T follicular helper cell (primary cell): Measurements from ENCODE around the gene TSPAN16.

ENCODE experiments used
- DNase-seq: peaks from one replicate; pipeline ENCODE4 v3.0.0-alpha.2; 2020; ENCODE audit warnings: low read depth
- total RNA-seq, 2 experiments: gene quantifications; one replicate each; lab custom pipeline; 2026; lab: John Stamatoyannopoulos, UW

Gene TSPAN16, protein sequence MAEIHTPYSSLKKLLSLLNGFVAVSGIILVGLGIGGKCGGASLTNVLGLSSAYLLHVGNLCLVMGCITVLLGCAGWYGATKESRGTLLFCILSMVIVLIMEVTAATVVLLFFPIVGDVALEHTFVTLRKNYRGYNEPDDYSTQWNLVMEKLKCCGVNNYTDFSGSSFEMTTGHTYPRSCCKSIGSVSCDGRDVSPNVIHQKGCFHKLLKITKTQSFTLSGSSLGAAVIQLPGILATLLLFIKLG
- 0 reads per million in 2 experiments for total RNA-seq

DNA sequence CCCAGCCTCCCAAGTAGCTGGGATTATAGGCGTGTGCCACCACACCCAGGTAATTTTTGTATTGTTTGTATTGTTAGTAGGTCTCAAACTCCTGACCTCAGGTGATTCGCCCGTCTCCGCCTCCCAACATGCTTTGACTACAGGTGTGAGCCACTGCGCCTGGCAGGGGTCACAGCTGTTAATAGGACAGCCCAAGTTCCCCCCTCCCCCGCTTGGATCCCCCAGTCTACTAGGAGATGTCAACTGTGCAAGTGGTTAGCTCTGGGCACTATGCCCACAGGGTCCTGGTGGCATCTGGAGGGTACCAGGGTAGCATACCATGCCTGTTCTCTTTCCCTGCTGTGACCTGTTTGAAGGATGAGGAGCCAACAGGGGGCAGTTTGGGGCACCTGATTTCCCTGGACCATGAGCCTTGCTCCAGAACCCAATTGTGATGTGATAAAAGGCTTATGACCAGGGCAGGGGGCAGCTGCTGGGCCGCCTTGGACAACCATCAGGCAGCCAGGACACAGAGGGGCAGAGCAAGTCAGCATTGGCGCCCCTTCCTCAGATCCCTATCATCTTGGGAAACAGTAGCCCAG is at the start of gene TSPAN16:
Gene TSPAN16, plus strand, starts transcription at position 496 of the 581 bp plus-strand sequence. CDS start 138 bp downstream, outside the sequence.
- no peak for DNase-seq

DNA sequence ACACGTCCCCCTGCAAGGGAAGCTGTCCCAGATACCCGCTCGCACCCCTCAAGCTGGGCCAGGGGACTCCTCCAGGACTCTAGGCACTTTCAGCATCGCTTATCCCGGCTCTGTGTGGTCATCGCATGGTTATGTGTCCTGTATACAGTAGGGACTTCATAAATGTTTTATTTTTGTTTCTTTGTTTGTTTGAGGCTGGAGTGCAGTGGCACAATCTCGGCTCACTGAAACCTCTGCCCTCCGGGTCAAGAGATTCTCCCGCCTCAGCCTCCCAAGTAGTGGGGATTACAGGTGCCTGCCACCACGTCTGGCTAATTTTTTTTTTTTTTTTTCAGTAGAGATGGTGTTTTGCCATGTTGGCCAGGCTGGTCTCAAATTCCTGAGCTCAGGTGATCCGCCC is 49.0 kb upstream of the TSPAN16 start:
- no peak for DNase-seq

DNA sequence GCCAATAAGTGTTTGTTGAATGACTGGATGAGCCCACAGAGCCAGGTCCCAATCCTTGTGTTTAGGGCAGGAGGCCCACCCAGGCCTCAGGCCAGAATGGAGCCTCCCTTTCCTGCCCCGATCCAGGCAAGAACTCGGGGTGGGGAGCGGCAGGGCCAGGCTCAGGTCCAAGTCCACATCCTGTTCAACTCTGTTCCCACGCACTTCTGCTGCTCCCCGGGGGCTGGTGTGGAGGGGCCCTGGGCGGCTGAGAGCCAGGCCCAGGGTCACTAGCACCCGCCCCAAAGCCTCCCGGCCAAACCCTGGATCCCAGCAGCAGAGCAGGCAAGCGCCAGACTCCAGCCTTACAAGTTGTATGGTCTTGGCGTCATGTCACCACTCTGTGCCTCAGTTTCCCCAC is 48.6 kb upstream of the TSPAN16 start:
- no peak for DNase-seq

DNA sequence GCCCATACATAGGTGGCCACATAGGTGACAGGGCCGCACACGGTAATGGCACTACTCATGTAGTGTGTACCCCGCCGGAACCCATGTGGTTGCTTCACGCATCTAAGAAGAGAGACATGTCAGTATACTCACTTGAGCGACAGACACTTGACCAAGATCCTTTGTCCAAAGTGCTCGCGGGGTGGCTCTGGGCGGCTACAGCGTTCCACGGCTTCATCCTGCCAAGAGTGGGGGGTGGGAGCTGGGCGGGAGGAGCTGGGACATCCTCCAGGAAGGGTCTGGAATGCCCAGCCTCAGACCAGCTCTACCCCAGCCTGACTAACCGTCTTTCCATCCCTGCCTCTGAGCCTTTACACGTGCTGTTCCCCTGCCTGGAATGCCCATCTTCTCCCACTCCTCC is 48.0 kb upstream of the TSPAN16 start:
- no peak for DNase-seq

DNA sequence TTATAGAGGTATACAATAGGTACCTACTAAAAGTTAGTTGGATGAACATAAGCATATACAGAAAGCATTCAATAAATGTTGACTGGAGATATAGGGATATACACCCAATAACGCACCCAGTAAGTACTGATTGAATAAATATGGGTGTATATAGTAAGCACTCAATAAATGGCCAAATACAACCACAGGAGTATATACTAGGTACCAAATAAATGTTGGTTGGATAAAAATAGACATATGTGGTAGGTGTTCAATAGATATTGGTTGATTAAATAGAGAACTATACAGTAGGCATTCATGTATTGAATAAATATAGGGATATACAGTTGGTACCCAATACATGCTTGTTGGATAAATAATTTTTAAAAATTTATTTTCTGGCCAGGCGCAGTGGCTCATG is 47.1 kb upstream of the TSPAN16 start:
- DNase-seq: no peak

DNA sequence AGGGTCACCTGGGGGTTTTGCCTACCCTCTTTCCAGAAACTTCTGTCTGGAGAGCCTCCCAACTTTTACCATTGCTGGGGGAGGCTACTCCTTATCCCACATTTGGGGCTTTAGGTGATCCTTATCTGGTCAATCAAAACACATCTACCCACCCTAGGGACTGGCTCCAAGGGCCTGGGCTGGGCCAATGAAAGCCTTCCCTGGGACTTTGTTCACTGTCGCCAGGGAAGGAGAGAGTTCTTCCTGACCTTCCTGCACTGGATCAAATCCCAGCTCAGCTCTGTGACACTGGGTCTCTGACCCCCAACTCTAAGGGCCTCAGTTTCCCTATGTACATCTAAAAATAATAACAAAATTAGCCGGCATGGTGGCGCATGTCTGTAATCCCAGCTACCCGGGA is 44.7 kb upstream of the TSPAN16 start:
- no peak for DNase-seq

DNA sequence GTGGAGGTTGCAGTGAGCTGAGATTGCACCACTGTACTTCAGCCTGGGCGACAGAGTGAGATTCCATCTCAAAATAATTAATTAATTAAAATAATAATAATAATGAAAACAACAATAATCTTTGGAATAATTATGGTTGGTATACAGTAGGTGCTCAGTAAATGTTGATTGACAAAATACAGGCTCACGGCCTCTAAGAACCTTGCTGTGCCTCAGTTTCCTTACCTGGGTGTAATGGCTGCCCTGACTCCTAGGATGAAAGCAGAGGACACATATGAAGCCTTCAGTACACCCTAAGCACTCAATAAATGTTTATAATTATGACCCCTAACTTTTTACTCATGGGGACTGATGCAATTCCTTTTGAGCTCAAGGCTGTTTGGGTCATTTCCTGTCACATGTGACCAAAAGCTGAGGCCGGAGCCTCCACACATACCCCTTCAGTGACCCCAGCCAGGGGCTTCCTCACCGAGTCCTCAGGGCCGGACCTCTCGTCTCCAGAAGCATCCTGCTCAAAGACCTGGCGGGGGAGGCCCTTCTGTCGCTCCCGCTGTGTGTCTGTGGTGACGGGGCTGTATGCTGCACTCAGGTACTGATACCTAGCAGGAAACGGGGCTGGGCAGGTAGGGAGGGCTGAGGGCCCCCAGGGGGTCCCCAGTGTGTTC is 44.2 kb upstream of the TSPAN16 start:
- no peak for DNase-seq

DNA sequence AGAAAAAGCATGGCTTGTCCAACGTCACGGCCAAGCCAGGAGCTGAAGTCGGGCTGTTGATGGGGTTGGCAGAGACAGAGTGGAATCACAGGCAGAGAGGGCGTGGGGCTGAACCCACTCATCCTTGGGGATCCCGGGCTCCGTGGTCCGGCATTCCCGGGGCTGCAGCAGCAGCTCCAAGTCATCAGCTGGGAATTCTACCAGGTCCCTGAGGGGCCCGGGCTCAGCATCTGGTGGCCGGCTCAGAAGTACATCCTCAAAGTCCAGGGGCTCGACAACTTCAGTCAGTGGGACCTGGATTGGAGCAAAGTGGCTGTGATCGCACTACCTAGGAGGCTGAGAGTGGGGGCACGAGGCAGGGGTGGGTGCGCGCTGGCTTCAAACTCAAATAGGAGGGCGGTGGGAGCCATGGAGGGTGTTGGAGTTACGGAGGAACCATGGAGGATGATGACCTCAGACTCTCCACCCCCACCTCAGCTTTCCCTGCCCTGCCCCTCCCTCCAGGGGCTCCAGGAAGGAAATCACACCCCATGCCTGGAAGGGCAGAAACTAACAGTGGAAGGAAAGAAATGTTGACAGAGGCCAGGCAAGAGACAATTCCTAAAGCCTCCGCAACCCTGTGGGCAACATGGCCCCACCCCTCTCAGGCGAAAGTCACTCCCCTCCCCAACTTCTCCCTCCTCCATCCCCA is 43.1 kb upstream of the TSPAN16 start:
- no peak for DNase-seq

DNA sequence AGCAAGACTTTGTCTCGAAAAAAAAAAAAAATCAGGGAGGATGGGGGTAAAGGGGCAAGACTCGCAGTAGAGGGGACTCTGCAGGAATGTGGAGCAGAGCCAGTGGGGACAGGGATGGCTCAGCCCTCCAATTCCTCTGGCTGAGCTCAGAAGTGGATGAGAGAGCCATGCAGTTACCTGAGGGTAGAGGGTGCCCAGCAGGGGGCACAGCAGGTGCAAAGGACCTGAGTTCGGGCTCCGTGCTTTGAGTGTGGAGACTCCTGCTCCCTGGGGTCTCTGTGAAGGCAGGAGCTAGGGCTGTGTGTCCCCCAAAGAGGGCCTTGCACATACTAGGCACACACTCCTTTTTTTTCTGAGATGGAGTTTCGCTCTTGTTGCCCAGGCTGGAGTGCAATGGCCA is 41.3 kb upstream of the TSPAN16 start:
- no peak for DNase-seq

DNA sequence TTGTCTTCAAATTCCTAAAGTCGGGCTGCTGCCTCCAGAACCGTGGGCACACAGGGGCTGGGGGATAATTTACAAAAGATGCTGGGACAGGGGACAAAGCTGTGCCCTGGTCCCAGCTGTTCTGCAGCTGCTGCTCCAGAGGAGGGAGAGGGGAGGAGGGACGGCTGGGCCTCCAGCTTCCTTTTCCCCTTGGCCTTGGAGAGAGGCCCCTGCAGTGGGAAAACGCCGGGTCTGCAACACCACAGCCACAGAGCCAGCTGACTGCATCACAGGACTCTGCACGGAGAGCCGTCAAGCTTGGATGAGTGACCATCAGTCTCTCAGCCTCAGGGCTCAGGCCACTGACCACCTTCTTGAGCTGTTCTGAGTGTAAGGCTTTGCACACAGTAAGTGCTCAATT is 39.8 kb upstream of the TSPAN16 start:
- DNase-seq: no peak

DNA sequence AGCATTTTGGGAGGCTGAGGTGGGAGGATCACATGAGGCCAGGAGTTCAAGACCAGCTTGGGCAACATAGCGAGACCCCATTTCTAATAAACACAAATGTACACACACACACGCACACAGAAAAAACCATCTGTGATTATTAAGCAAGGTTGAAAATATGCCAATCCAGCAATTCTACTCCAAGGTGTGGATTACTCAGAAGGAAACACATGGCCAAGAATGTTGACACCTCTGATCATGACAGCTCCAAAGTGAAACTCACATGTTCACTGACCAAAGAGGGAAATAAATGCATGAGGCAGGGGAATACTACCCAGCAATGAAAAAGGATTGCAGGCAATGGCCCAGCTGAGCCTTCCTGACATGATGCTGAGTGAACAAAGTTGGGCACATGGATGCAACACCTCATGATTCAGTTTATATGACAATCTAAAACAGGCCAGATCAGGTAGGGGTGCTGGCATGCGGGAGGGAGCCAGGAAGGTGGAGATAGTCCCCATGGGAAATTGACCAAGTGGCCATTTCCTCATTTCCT is 38.0 kb upstream of the TSPAN16 start:
- no peak for DNase-seq

DNA sequence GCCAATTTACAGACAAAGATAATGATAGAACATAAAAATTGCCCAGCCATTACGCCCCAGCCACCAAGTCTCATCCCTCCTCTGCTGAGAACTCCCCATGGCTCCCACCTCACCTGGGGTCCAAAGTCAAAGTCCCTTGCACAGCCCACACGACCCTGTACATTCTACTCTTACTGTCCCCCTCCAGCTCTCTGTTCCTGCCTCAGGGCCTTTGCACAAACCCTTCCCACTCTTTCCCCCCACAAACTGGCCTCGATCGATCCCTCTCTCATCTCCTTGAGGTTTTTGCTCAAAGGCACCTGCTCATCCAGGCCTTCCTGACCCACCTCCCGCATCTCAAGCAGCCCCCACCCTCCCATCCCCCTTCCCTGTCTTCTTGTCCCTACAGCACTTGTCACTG is 35.0 kb upstream of the TSPAN16 start:
- no peak for DNase-seq

DNA sequence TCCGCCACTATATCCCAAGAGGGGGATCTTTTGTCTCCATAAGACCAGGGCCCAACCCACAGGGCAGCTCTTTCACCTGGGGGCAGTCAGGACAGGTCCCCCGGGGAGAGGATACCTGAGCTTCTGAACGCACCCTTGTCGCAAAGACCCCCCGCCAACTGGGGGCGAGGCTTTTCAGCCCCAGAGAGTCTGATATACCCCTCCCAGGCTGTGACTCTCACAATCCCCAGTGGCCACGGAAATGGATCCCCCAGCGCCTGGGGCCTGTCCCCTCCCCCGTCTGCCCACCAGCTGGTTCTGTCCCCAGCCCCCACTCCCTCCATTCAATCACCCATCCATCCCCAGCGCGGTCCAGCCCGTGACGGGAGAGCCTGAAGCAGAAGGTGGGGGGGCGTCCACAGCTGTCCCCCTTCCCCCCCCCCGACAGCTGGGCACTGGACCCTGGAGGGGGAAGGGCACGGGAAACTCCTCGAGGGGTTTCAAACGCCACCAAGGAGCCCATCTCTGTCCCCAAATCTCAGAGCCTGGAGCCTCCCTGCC is 34.5 kb upstream of the TSPAN16 start:
- DNase-seq: no peak

DNA sequence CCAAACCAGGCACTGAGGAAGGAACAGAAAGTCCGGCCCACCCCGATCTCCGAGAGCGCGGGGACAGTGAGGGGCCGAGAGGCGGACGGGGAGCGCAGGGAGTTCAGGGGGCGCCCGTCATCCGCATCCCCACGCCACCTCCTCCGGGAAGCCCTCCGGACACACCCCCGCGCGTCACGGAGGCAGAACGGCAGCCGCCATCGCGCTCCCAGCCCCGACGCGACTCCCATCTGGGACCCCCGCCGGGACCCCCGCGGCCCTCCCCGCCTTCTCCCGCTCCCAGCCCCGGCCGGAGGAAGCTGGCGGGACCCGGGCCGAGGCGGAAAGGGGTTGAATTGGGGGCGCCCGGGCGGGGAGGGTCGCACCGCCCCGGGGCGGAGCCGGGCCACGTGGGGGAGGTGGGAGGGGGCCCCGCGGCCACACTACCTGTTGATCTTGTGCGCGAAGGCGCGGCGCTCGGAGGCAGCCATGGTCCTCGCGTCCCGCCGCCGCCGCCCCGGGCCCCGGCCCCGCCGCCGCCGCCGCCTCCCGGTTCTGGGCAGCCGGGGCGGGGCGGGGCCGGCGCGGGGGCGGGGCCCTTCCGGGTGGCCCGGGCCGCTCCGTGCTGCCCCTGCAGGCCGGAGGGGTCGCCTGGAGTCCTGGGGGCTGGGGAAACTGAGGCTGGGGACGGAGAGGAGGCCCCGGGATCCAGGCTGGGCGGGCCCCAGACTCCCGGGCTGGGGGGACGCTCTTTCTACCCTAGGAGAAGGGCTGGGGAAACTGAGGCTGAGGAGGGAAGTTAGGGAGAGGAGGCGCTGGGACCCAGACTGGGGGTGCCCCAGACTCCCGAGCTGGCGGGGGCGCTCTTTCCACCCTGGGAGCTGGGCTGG is 33.8 kb upstream of the TSPAN16 start, which contains the start of gene DOCK6:
Gene DOCK6, minus strand, starts transcription at position 554 of the 869 bp plus-strand sequence. Its CDS starts 84 bp downstream, at position 470.
- DNase-seq: no peak

DNA sequence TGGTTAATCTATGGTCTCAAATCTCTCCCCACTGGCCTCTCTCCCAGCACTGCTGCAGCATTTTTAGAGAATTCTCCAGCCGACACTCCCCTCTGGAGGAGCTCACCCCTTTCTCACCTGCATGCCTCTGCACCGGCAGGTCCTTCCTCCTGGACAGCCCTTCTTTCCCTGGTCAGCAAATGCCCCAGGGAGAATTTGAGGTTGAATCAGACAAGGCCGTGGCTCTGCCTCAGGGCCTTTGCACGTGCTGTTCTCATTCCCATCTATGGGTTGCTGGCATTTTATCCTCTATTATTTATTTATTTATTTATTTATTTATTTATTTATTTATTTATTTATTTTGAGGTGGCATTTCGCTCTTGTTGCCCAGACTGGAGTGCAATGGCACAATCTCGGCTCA is 32.2 kb upstream of the TSPAN16 start:
- no peak for DNase-seq

DNA sequence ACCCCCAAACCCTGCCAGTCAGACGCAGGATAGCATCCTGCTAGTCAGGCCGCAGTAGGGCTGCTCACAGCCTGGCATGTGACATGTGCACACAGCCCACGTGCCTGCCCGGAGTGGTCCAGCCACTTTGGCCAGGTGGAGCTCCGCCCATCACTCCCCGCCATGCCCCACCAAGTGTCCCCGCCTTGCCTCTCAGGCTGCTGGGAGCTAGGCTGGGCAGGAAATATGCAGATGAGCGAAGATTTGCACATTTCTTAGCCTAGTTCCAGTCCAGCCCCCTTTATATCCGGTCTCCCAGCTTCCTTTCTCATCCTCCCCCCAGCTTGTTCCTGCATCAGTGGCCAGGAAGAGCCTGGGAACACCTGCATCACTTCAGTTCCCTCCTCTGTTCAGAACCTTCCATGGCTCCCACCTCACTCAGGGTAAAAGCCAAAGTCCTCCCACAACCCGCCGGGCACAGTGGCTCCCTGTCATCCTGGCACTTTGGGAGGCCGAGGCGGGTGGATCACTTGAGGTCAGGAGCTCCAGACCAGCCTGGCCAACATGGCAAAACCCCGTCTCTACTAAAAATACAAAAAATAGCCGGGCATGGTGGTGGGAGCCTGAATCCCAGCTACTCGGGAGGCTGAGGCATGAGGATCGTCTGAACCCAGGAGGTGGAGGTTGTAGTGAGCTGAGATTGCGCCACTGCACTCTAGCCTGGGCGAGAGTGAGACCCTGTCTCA is 31.3 kb upstream of the TSPAN16 start:
- no peak for DNase-seq

DNA sequence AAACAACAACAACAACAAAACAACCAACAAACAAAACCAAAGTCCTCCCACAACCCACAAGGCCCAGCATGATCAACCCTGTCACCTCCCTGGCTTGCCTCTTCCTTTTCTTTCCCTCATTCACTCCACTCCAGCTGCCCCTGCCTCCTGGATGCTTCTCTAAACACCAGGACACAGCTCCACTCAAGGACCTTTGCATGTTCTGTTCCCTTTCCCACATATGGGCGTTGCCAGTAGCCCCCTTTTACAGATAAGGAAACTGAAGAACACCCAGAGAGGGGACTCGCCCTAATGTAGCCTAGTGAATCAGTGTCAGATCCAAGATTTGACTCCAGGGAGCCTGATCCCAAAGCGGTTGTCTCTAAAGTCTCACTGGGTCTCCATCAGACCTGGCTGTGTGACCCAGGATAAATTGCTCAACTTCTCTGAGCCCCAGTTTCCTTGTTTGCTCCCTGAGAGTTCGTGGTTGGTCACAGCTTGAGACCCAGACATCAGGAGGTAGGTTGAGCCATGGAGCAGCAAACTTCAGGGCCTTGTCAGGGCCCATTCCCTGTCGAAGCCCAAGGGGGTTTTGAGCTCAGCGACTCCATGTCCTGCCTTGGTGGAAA is 30.7 kb upstream of the TSPAN16 start:
- no peak for DNase-seq

DNA sequence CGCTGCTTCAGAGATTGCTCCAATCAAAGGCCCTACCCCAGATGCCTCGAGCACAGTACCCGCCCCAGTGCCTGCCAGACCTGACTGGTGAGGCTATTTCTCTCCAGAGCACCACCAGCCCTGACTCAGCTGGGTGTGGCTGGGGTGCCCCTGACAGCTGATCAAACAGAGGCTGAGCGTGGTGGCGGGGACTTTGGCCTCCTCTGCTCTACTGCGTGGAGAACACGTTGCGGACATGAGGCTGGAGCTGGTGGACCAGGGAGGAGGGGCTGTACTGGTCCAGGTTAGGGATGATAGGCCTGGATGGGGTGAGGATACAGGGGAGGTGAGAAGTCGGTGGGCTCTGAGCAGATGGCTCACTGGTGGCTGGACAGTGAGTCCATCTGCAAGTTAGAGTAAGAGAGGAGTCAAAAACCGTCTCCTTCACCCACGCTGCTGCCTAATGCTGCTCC is 30.1 kb upstream of the TSPAN16 start:
- no peak for DNase-seq

DNA sequence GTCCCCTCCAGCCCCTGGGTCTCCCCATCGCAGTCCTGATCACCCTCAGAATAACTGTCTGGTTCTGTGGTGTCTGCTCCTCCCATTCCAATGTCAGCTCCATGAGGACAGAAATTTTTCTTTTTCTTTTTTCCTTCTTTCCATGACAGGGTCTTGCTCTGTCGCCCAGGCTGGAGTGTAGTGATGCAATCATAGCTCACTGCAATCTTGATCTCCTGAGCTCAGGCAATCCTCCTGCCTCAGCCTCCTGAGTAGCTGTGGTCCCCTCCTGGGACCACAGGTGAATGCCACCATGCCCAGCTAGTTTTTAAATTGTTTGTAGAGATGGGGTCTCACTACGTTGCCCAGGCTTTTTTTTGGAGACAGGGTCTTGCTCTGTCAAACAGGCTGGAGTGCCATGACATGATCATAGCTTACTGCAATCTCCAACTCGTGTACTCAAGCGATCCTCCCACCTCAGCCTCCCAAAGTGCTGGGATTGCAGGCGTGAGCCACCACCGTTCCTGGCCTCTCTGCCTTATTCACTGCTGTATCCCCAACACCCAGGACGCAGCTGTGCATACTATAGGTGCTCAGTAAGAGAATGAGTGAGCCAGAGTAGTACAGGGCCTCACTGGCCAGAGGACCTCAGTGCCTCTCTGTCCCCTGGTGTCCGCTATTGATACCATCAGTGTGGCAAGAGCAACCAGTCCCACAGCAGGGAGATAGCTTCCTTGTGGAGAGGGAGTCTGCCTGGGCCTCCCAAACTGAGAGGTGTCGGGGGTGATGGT is 28.5 kb upstream of the TSPAN16 start:
- DNase-seq: no peak
